ENCODE results near the gene HS3ST4.

DNA sequence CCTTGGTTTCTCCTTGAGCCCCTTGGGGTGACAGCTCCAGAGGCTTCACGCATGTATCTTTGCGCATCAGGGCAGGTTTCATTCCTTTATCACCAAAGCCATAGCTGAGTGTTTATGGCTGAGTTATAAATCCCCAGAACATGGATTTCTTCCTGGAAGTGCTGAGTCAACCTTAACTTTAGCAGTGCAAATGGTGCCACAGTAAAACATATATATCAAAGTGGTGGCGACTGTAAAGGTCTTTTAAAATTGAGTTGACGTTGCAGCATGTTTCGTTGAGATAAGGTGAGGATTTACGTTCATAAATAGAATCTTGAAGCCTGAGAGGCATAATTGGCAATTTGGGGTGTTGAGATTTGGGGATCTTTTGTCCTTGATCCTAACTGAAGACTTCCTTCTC is 214.1 kb downstream of the HS3ST4 start:
- no peak for TF ChIP-seq EZH2 (IDR thresholded peaks at IDR 0.05; ENCODE audit: insufficient read depth, low read length)
- TF ChIP-seq, protein P1, sequence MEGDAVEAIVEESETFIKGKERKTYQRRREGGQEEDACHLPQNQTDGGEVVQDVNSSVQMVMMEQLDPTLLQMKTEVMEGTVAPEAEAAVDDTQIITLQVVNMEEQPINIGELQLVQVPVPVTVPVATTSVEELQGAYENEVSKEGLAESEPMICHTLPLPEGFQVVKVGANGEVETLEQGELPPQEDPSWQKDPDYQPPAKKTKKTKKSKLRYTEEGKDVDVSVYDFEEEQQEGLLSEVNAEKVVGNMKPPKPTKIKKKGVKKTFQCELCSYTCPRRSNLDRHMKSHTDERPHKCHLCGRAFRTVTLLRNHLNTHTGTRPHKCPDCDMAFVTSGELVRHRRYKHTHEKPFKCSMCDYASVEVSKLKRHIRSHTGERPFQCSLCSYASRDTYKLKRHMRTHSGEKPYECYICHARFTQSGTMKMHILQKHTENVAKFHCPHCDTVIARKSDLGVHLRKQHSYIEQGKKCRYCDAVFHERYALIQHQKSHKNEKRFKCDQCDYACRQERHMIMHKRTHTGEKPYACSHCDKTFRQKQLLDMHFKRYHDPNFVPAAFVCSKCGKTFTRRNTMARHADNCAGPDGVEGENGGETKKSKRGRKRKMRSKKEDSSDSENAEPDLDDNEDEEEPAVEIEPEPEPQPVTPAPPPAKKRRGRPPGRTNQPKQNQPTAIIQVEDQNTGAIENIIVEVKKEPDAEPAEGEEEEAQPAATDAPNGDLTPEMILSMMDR (IDR thresholded peaks at IDR 0.05; ENCODE audit: insufficient read depth, low read depth, low read length) = no peak

All from astrocyte (in vitro differentiated cells and primary cell).